ENCODE measurements around the gene RAB1A.
A peak's percentile ranks its signal among the peaks of the same experiment; 100 is the strongest.
"Not testable (repeated sequence)": the region's sequence is repeated elsewhere in the genome, so short reads cannot be mapped to it uniquely, and the experiment has no call there.

The RAB1A gene

DNA sequence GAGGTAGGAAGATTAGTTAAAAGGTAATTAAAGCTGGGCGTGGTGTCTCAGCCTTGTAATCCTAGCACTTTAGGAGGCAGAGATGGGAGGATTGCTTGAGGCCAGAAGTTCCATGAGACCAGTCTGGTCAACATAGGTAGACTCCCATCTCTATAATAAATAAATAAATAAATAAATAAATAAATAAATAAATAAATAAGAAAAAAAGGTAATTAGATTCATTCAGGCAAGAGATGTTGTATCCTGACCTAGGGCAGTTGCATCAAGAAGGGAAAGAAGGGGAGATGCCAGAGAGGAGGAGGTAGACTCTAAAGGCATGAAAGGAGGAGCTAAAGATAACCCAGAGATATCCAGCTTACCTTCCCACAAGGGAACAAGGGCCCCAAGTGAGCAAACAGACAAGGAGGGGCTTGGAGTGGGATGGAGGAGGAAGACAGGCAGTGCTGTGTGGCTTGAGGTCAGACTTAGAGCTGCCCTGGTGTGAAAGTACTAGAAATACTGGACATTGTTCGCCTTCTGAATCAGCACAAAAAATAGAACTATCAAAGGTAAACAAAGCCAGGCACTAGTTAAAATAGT, 7.4 kb upstream of the RAB1A start:
- ChIA-PET POLR2A (ENCODE audit: low non-redundant PET) (no interaction called here), CTCF (no interaction called here)
- TF ChIP-seq, protein P1, sequence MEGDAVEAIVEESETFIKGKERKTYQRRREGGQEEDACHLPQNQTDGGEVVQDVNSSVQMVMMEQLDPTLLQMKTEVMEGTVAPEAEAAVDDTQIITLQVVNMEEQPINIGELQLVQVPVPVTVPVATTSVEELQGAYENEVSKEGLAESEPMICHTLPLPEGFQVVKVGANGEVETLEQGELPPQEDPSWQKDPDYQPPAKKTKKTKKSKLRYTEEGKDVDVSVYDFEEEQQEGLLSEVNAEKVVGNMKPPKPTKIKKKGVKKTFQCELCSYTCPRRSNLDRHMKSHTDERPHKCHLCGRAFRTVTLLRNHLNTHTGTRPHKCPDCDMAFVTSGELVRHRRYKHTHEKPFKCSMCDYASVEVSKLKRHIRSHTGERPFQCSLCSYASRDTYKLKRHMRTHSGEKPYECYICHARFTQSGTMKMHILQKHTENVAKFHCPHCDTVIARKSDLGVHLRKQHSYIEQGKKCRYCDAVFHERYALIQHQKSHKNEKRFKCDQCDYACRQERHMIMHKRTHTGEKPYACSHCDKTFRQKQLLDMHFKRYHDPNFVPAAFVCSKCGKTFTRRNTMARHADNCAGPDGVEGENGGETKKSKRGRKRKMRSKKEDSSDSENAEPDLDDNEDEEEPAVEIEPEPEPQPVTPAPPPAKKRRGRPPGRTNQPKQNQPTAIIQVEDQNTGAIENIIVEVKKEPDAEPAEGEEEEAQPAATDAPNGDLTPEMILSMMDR (conservative IDR thresholded peaks at IDR 0.05; ENCODE audit: low read depth) = no peak

DNA sequence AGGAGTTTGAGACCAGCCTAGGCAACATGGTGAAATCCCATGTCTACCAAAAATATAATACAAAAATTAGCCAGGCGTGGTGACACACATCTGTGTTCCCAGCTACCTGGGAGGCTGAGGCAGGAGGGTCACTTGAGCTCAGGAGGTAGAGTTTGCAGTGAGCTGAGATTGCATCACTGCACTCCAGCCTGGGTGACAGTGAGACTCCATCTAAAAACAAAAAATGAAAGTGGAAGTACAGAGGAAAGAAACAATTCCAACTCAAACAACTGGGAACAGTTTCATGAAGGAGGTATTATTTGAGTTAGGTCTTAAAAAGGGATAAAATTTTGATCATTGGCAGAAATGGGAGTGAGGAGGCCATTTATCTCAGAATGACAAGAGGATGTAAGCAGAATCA, 6.3 kb upstream of the RAB1A start:
- no peak overlapping the region for H3K27ac ChIP-seq
- DNase-seq (ENCODE audit: low spot score) = no peak
- TF ChIP-seq, protein P1 (conservative IDR thresholded peaks at IDR 0.05; ENCODE audit: low read depth) = no peak
- POLR2A ChIA-PET (ENCODE audit: low non-redundant PET) = no interaction called here
- CTCF ChIA-PET = no interaction called here

More for the DNA sequence above, 7.4 kb upstream of the RAB1A start:
- no peak overlapping the region for H3K27ac ChIP-seq
- DNase-seq (ENCODE audit: low spot score) = no peak

DNA sequence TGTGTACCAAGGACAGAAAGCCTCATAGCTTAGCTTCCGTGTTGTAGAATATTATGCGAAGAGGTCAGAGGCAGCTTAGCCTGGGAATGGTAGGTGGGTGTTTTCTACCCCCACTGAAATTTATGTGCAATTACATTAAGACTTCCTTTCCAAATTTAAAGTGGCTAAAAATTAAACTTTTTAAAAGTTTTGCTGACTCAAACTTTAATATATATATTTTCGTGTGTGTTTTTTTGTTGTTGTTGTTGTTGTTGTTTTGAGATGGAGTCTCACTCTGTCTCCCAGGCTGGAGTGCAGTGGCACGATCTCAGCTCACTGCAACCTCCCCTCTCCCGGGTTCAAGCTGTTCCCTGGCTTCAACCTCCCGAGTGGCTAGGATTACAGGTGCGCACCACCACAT, 4.3 kb upstream of the RAB1A start:
- no peak overlapping the region for H3K27ac ChIP-seq
- DNase-seq (ENCODE audit: low spot score) = no peak
- TF ChIP-seq, protein P1 (conservative IDR thresholded peaks at IDR 0.05; ENCODE audit: low read depth) = no peak
- POLR2A ChIA-PET (ENCODE audit: low non-redundant PET) = no interaction called here
- CTCF ChIA-PET = interaction anchor here (1.3 kb wide), 1 partner anchor 35 kb away, joined by 8 read pairs; no protein-coding TSS in a partner anchor

DNA sequence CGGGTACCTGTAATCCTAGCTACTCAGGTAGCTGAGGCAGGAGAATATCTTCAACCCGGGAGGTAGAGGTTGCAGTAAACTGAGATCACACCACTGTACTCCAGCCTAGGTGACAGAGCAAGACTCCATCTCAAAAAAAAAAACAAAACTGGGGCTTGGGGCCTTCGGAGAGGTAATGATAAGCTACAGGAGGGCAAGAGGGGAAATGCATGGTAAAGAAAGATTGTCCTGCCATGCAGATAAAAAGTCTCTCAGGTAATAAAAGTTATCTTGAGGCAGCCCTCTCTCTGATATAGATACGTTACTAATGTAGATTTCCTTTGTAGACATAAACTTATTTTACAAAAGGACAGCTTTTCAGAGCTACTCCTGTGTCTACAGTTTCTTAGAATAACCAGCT, 3.7 kb upstream of the RAB1A start:
- ChIA-PET CTCF (interaction anchor here (1.3 kb wide), 1 partner anchor 35 kb away, joined by 8 read pairs; no protein-coding TSS in a partner anchor), POLR2A (ENCODE audit: low non-redundant PET) (no interaction called here)
- no peak for DNase-seq (ENCODE audit: low spot score)
- no peak overlapping the region for H3K27ac ChIP-seq
- TF ChIP-seq, protein P1 (conservative IDR thresholded peaks at IDR 0.05; ENCODE audit: low read depth) = no peak

DNA sequence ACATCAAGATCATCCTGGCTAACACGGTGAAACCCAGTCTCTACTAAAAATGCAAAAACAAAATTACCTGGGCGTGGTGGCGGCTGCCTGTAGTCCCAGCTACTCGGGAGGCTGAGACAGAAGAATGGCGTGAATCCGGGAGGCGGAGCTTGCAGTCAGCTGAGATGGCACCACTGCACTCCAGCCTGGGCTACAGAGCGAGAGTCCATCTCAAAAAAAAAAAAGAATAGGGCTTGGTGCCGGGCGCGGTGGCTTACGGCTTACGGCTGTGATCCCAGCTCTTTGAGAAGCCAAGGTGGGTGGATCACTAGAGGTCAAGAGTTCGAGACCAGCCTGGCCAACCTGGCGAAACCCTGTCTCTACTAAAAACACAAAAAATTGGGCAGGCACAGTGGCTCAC, 3.0 kb upstream of the RAB1A start:
- POLR2A ChIA-PET (ENCODE audit: low non-redundant PET); H3K27ac ChIP-seq; CTCF ChIA-PET; DNase-seq (ENCODE audit: low spot score): not testable (repeated sequence)

DNA sequence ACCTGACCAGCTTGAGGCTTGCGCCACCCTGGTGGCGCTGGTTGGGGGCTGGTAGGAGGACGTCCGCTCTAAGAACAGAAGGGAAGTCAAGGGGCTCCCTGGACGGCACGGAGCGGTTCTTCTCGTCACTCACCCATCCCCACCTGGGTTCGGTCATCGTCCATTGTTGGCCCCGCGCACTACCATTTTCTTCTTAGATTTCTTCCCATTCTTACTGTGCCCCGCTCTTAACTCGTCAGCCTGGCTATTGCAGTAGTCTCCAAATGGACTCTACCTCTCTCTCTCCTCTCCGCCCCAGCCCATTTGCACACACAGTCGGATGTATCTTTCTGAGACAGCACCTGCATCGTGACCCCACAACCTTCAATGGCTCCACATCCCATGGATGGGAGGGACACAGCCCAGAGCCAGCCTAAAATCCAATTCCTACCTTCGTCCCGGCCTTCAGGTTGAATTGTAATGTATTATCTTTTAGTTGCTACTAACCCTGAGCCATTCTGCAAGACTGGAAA, 814 bp upstream of the RAB1A start:
- TF ChIP-seq, protein P1 (conservative IDR thresholded peaks at IDR 0.05; ENCODE audit: low read depth) = no peak
- H3K27ac ChIP-seq = peak overlapping the region; percentile 84
- POLR2A ChIA-PET (ENCODE audit: low non-redundant PET) = interaction anchor here (0.6 to 1.3 kb wide), 2 partner anchors 12 to 97 kb away, joined by 3 to 6 read pairs; partner anchors contain the start of gene ACTR2
- no peak for DNase-seq (ENCODE audit: low spot score)
- CTCF ChIA-PET = interaction anchor here (0.5 to 1.2 kb wide), 2 partner anchors 10 to 66 kb away, joined by 4 to 7 read pairs; no protein-coding TSS in a partner anchor

DNA sequence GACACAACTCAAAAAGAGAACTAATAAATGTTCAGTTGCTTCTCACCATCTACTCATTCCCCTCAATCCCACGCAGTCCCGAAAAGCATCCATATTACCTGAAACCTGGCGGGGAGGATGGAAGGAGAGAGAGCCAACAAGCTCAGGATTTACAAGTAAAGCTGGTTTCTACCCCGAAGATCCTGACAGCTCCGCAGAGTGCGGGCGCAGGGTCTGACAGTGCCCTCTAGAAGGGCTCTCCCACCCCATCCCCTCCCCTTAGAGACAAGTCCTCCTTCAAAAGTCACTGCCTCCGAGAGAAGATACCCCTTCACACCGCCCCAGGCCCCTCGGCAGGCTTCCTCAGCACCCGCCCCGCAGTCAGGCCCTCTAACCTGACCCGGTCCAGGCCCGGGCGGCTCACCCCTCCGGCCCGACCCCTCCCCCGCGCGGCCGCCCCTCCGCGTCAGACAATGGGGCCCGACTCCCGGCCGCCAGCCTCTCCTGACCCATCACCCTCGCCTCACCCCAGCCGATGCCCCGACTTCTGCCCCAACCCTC, 550 bp downstream of the RAB1A start:
- DNase-seq (ENCODE audit: low spot score) = no peak
- ChIA-PET CTCF (interaction anchor here (1.1 to 1.2 kb wide), 3 partner anchors 40 to 65 kb away, joined by 3 to 4 read pairs (median 4); no protein-coding TSS in a partner anchor), POLR2A (ENCODE audit: low non-redundant PET) (no interaction called here)
- H3K27ac ChIP-seq = peak overlapping the region; percentile 84
- TF ChIP-seq, protein P1 (conservative IDR thresholded peaks at IDR 0.05; ENCODE audit: low read depth) = no peak
